GM18498 (cell line): ENCODE data around the gene MAFB.

Experiments
- ATAC-seq: cut with Tn5 transposase; IDR thresholded peaks from one replicate; pipeline ENCODE4 v1.9.1; 2021; ENCODE audit warnings: mild to moderate bottlenecking, moderate library complexity; ENCODE audit not compliant: unreplicated experiment

The MAFB gene

DNA sequence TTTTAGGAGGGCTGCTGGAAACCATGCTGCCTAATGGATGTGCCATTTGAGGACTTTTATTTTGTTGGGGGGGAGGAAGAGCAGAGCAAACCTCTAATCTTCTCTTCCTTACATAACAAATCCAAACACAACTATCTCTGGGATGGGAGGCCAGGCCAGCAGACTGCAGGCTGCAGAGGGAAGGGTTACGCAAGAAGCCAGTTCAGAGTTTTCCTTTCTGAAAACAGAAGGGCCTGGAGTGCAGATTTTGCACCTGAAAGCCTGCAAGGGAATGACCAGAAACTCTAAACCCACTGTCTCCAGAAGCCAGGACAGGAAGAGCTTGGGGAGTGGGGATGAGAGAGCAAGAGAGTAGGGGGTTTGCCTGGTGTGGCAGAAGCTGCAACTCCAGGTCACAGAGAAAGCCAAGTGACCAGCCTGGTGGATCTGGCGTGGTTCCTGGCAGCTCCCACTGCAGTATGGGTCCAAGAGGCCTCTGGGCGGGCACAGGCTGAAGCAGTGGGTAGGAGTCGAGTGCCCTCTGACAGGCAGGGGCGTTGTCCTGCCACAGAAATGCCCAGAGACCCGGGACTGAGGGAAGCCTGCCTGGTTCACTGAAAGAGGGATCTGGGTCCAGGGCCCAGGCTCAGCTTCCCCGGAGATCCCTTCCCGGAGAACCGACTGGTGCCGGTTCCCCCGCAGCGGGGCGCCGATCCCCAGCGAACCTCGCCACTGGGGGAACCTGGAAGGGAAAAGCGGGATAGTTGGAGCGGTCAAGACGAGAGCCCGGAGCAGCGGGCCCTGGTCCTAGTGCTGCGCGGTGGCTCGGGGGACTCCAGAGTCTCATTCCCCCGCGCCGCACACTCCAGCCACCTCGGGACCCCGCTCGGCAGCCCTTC is 6.7 kb downstream of the MAFB start:
- ATAC-seq: no peak

DNA sequence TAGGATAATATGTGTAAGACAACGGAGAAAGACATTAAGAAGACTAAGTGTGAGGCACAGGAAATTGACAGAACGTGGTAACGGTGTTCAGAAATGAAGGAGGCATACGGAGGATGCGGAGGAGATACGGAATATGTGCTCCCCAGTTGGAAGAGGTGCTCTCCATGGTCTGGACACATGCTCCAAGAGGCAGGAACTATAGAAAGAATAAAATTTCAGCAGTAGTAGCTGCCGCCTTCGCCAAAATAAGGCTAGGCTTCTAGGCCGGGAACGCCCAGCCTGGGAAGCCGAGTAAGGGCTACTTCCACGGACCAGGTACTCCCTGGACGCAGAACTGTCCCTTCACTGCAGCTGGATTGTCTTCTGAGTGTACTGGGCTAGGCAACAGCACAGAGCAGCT is 7.4 kb downstream of the MAFB start:
- ATAC-seq: no peak

DNA sequence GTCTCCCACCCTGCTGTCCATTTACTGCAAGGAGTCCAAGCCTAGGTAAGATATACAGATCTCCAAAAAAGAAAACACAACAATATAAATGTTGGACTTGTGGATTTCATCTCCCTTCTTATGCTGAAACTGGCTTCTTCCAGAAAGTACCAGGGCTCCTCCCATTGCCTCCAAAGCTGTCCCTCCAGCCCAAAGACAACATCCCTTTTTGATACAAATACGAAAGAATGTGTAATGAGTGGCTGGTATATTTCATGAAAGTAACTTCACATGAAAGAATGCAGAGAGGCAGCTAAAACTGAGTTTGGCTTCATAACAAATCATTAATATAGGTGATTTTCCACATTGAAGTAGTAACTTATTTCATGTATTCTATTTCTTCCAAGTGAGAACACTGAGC is 7.9 kb downstream of the MAFB start:
- no peak for ATAC-seq

DNA sequence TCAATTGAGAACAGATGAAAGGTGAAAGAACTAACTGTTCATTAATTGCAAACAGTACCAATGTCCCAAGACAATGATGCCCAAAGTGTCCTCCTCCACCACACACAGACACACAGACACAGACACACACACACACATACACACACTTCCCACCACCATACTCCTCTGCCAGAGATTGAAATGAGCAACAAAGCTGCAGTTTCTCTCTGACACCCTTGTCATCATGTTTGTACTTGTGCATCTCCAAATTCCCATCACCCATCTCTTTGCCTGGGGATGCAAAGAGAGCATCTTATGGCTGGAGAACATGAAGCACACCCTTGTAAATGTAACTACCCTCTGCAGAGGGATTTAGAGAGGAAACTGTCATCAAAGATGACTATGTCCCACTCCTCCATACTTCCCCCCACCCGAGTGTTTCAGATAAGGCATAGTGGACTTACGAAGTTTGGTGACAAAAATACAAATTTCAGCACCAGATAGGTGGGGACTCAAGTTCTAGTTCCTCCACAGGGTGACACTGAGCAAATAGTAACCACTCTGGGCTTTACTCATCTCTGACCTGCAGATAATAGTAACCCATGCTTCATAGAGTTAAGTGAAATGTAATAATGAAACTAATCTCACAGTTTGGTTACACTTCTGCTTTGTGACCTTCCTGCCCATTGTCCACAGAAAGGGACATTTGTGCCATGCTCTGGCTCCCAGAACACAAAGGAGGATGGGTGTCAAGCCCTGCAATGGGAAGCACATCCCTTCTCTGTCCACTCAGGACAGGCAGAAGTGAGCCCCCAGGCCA is 8.7 kb downstream of the MAFB start:
- peak; percentile 69 for ATAC-seq

DNA sequence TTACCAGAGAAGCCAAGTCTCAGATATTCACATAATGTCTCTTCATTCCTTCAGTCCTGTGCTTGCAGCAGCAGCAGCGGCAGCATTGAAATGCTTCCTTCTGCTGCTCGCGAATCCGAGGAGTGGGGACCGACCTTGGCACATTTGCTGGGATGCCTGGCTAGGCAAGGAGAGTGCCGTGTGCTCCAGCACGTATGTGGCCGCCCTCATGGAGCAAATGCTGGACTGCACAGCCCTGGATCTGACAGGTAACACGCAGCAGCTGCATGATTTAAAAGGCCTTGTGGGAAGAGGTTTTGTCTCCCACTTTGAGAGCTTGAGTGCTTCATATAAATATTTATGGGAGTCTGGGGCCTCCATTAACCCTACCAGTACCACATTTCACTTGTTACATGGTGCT is 9.9 kb downstream of the MAFB start:
- no peak for ATAC-seq

DNA sequence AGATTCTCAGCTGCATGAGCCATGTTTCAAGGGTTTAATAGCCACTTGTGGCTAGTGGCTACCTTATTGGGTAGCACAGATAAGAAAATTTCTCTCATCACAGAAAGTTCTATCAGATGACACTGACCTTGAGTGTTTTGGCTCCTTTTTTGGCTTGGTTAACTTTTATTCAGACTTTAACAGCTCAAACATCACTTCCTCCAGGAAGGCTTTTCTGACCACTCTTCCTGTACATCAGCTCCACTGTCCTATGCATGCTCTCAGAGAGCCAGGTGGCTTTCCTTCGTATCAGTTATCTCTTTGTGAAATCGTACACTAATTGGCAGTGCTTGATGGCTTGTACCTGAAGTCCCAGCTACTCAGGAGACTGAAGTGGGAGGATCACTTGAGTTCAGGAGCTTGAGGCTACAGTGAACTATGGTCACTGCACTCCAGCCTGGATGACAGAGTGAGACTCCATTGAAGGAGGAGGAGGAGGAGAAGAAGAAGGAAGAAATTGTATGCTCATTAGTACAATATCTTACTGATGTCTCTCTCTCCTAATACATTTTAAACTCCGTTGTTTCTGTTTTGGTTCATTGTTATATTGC is 10.7 kb downstream of the MAFB start:
- no peak for ATAC-seq

DNA sequence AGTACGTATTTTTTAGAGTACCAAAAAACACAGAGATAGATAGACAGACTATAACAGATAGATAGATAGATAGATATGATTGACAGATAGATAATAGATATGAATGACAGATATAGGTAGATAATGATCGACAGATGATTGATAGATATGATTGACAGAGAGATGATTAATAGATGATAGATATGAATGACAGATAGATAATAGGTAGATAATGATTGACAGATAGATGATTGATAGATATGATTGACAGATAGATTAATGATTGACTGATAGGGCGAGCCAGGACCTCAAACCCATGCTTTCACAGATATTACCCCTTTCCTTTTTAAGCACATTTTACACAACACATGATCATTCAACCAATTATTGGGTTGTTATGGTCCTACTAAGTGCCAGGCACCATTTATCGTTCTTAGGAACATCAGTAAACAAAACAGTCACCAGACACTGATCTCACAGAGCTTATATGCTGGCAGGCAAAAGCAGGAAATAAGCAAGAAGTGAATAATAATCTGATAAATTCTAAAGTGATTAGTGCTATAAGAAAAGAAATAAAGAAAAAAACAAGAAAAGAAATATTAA is 11.6 kb downstream of the MAFB start:
- ATAC-seq: no peak

DNA sequence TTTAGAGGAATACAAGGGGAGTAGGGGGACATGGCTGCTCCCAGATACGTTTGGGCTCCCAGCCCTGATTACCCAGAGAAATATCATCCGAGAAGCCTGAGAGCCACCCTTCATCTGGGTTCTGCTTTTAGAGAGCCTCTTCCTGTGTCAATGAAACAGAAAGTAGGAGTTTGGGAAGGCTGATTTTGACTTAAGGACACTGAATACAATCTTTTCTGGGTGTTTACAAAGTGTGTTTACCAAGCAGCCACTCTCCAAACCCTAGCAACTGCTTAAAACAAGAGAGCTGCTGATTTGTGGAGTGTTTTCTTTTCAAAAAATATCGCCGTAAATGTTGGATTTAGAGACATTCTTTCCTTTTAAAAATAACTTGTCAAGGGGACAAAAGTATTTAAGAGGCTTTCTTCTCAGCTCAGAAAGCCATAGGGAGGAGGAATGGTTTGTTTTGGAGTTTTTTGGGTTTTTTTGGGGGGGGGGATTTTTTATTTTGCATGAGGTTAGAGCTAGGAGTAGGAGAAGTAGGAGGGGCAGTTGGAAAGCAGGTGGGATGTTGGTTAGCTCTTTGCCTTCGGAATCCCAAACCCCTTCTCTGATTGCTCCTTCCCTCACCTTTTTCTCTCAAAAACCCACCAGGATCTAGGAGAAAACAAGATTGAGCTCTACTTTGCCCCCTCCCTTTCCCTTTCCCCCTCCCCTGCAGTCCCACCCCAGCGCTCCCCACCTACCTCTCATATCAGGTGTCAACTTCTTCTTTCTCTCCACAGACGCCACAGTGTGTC is 12.4 kb downstream of the MAFB start:
- no peak for ATAC-seq

DNA sequence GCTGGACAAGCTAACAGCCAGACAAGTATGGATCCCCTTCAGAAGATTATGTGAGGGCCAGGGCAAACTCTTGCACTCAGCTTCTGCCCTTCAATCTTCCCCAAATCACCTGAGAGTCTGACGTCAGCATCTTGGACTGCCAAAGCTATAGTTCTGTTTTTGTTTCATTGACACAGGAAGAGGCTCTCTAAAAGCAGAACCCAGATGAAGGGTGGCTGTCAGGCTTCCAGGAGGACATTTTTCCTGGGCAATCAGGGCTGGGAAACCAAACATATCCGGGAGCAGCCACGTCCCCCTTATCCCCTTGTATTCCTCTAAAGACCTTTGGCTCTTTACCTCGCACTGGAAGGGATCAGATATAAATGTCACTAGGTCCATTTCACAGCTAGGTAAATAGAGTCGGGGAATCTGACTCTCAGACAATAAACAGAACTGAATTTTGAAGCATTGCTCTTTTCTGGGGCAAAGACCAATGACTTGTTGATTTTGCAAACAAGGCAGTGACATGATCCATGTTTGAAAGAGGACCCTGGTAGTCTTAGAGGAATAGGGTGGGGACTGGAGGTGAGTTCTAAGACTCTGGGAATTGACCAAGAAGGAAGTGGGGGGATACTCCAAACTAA is 13.3 kb downstream of the MAFB start:
- ATAC-seq: no peak

DNA sequence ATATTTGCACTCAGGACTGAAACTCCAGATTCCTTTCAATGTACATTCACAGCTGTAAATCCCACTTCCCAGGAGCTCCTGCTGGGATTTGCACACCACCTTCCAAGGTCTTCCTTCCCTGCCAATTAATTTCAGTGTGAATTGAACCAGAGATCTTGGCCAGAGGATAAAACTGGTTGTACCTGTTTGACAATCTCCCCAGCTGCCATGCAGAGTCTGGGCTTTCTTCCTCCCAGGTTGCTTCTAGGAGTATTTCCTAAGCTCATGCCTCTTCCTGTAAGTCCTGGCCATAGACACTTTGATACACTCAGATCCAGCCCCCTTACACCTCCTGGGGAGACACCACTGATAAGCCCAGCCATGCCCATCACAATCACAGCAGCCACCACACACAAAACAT is 15.6 kb downstream of the MAFB start:
- ATAC-seq: no peak

DNA sequence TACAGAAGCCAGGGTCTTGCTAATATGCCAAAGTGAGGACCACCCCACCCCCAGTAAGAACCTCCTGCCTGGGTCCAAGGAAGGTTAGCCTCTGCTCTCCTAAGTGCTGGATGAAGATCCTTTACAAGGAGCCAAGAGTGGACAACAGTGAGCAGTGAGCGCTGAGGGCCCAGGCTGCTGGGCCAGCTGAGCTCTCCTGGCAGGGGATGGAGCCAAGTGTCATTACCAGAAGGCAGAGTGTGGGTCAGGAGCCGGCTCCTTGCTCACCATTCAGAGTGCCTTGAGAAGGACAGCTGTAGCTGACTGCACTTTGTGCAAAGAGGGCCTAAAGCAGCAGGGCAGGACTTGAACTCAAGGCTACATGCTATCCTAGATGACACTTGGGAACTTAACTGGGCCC is 16.9 kb downstream of the MAFB start:
- ATAC-seq: no peak

DNA sequence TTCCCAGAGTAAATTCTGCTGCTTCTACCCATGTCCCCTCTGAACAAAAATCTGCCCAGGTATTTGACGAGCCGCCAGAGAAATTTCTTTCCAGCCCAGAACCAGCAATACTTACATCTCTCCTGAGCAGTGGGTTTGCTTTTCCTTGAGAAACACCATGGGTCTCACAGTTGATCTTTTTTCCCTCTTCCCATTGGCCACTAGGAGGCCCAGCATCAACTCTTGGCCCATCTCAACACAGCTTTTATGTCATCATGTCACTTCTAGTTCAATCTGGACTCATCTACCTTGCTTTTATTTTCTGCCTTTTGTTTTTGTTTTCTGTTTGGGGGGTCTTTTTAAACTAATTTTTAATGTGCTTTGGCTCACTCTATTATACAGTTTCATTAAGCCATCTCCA is 18.8 kb downstream of the MAFB start:
- ATAC-seq: no peak

DNA sequence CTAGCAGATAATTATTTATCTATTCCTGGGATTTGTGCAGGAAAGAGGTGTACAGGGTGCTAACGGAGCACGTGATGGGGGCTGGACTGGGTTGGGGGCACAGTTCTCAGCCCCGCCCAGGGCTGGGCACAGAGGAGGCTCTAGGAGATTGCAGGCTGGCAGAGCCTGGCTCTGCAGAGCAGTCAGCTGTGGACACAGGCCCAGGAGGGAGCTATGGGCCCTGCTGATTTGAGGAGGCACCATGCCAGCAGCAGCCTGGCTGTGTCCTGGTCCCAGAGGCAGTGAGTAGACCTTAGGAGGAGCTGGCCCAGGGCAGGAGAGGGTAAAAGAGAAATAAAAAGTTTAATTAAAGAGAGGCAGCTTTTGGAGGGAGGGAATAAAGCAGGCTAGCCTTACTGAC is 19.3 kb downstream of the MAFB start:
- no peak for ATAC-seq

DNA sequence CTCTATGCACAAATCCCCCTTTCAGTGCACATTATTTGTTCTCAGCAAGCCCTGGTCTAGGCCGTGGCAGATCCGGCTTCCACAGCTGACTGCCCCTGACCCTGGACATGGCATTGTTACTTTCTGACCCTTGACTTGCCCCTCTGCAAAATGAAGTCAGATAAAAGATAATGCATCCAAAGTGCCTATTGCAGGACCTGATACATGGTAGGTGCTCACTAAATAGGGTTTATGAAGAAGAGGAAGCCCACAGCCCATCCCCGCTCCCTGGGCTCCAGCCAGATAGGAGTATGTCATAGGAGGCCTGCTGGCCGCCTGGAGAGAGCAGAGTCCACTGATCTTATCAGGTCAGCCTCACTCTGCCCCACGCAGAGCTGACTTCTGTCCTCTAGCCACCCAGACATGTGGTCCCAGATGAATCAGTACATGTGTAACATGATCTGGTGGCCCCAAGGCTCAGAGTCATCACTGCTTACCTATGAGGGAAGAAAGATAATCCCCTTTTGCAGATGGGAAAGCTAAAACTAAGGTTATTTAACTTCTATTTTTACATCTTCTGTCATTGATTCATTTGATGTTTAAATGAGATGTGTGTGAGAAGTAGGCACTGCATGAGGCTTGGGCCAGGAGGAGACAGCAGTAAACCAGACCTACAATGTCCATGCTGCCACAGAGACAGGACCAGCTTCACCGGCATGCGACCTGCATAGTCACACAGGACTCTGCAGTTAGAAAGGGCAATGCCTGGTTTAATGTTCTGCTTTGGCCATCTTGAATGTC is 20.4 kb downstream of the MAFB start:
- no peak for ATAC-seq

DNA sequence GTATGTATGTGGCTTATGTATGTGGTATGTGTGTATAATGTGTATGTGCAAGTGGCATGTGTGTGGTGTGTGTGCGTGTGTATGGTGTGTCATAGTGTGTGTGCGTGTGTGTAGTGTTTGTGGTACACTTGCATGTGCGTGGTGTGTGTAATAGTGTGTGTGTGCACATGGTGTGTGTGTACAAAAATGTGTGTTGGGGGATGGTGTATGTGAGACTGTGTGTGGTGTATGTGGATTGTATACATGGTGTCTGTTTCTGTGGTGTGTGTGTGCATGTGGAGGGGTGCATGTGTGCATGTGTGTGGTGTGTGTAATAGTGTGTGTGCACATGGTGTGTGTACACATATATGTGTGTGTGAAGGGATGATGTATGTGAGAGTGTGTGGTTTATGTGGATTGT is 21.5 kb downstream of the MAFB start:
- no peak for ATAC-seq

DNA sequence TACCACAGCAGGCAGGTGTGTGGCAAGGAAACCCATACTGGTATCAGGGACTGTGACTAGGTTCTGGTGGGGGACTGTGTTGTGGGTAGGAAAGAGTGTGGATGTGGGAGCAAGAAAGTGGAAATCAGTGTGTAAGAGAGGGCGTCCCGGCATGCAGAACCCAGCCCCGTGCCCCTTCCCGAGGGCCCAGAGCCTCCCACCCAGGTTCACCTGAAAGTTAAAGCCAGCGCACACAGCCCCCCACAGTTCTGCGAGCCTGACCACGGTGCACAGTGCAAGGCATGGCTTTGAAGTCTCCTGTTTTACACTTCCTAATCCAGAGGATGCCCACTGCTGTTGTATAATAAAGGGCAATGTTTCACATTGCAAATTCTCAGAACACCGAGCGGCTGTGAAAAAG is 22.7 kb downstream of the MAFB start:
- ATAC-seq: no peak

DNA sequence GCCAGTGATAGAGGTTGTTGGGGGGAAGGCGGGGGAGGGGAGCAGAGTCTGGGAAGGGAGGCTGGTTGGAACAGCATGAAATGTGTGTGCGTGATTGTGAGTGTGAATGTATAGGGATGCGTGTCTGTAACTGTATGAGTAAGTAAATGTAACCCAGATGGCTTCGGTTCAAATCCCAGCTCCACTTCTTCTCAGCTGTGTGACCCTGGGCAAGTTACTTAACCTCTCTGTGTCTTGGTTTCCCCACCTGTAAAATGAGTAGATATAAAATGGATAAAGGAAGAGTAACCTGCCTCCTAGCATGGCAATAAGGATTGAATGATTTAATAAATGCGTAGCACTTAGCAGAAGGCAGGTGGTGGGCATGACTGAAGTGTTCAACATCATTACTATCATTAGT is 24.1 kb downstream of the MAFB start:
- ATAC-seq: no peak

DNA sequence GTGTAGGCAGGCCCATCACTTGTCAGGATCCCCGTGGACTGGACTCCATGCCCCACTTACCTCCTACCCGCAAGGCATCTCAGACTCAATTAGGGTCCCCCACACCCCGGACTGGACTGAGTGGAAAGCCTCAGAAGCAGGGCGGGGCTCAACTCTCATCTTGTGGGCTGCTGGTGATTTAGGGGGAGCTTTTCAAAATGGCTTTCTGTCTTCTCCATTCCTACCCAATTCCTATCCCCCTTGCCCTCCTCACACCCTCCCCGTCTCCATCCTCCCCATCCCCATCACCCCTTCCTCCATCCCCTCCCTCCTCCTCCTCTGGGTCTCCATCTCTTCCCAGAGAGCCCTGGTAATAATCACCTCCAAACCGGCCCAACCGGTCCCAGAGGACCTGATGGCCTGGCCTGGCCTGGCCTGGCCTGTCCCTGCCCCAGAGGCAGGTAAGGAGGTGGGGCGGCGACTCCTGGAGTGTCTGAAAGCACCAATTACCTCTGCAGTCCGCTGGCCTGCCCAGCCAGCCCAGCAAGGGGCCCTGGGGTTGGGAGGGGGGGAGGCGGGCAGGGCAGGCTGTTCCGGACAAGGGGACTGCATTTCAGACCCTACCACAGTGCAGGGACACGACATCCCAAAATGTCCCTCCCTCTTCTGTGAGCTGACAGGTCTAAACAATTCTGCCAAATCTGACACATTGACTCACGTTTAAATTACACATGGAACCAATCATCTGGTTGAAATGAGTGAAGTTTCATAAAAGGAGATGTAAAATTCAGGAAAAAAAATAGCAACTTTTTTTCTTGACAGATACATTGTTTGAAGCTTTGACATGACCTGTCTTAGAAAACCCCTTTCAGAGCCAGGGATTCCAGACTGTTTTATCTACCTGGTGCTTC is 24.8 kb downstream of the MAFB start:
- no peak for ATAC-seq
